Activated T-helper 17 cell treated with anti-CD3 and anti-CD28 coated beads, Interleukin-2, amount 50 U/mL, for 72 hours (primary cell): Measurements from ENCODE around the gene ECEL1. TPM values are rescaled to one million over a fixed set of nuclear protein-coding genes. Genes with fewer than 3 reads are reported as not detected.

ENCODE experiments used
- ATAC-seq: fragments of 150-1000 bp; cut with Tn5 transposase; replicated peaks from 2 replicates; pipeline ENCODE4 v1.10.0; 2021; ENCODE audit warnings: mild to moderate bottlenecking, moderate library complexity
- H3K27ac Mint-ChIP-seq: one replicate; pipeline ENCODE4 v1.8.0; 2022; ENCODE audit warnings: mixed read lengths
- H3K27me3 Mint-ChIP-seq: one replicate; pipeline ENCODE4 v1.8.0; 2022; ENCODE audit warnings: mixed read lengths
- H3K36me3 Mint-ChIP-seq: one replicate; pipeline ENCODE4 v1.8.0; 2022; ENCODE audit warnings: low read depth, mild to moderate bottlenecking, mixed read lengths
- H3K4me1 Mint-ChIP-seq: one replicate; pipeline ENCODE4 v1.8.0; 2022; ENCODE audit warnings: mixed read lengths
- H3K4me3 Mint-ChIP-seq: one replicate; pipeline ENCODE4 v1.8.0; 2022; ENCODE audit warnings: mild to moderate bottlenecking, mixed read lengths
- H3K9me3 Mint-ChIP-seq: one replicate; pipeline ENCODE4 v1.8.0; 2022; ENCODE audit warnings: mixed read lengths
- total RNA-seq, 2 donors: library from RNA; stranded (reverse); gene quantifications; one replicate each; pipeline ENCODE4 v1.2.3, GENCODE V29; 2022

Gene ECEL1
- total RNA-seq, 2 donors from 2014 or later = not detected

DNA sequence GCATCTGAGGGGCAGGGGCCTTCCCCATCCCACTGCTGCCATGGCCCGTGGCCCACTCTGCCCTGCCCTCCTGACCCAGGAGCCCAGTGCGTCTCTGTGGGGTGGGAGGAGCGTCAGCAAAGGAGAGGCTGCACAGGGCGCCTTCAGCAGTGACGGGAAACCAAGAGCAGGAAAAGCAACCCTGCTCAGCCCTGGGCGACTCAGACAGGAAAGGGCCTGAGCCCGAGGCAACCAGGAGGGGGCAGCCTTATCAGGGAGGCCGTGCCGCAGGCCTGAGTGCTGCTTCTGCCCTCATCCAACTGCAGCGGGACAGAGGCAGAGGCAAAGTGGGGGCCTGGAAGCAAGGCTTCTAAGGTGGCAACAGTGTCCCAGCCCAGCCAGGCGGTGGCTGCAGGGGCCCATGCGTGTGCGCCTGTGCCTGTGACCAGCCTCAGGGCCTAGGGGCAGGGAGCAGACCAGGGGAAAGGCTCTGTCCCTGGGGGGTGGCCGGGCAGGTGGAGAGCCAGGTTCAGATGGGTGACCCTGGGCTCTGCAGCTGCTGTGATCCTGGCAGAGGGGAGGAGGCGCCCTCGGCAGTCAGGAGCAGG is 54.9 kb downstream of the ECEL1 start:
- H3K27ac Mint-ChIP-seq = no peak overlapping the region
- H3K27me3 Mint-ChIP-seq = peaks cover 3% of the 10 kb centered on the region
- peak; percentile 40 for ATAC-seq
- H3K4me1 Mint-ChIP-seq = no peaks in the 10 kb centered on the region
- H3K9me3 Mint-ChIP-seq = no peaks in the 10 kb centered on the region
- no peaks in the 10 kb centered on the region for H3K36me3 Mint-ChIP-seq
- H3K4me3 Mint-ChIP-seq = no peak overlapping the region

DNA sequence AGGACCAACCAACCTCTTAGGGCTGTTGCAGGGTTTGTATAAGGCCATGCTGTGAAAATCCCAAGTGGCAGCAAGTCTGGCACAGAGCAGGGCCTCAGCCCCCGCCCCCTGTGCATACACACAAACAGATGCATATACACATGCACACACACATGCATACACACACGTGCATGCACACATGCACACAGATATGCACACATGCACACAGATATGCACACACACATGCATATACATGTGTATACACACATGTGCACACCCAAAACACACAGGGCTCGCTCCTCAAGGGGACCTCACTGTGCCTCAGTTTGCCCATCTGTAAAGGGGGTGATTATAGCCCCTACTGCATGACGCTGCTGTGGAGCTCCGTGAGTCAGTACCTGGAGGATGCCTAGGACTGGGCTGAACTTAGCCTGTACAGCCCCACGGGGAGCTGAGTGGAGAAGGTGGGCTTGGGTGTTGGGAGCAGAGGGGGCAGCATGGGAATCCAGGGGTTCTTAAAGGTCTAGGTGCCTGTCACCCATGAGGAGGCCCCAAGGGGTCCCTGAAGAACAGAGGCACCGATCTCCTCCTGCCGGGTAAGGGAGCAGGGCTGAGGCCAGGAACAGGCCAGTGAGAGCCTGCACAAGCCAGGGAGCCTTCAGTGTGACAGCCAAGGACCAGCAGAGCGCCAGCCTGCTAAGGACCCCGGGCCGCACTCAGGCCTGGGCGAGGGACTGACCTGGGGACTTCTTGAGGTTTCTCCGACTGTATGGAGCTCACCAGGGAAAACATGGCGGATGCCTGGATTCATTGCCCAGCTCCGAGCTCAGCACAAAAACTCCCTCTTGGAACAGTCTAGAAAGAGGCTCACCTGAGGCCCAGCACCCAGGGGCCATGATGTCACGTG is 55.7 kb downstream of the ECEL1 start:
- ATAC-seq = no peak
- H3K9me3 Mint-ChIP-seq = no peaks in the 10 kb centered on the region

More for the DNA sequence above, 55.7 kb downstream of the ECEL1 start:
- H3K4me3 Mint-ChIP-seq = no peak overlapping the region
- no peaks in the 10 kb centered on the region for H3K36me3 Mint-ChIP-seq
- peaks cover 3% of the 10 kb centered on the region for H3K27me3 Mint-ChIP-seq
- H3K27ac Mint-ChIP-seq = no peak overlapping the region
- no peaks in the 10 kb centered on the region for H3K4me1 Mint-ChIP-seq

Other genes with a start within 250 kb of the ECEL1 start
- under 1 TPM in 1 of 2 donors, not detected in 1; 0.19 TPM for gene ALPP, start 109.1 kb downstream of the ECEL1 start, total RNA-seq
- gene ALPG, start 81.0 kb downstream of the ECEL1 start, total RNA-seq = not detected
- gene ALPI, start 31.7 kb downstream of the ECEL1 start, total RNA-seq = not detected
- gene PRSS56, start 32.6 kb upstream of the ECEL1 start, total RNA-seq = not detected
- gene CHRND, start 38.3 kb upstream of the ECEL1 start, total RNA-seq = not detected
- not detected for gene CHRNG, start 51.9 kb upstream of the ECEL1 start, total RNA-seq
- 1 to 10 TPM; 6.0 to 7.7 TPM for gene TIGD1, start 62.7 kb upstream of the ECEL1 start, total RNA-seq
- gene EIF4E2, start 62.9 kb upstream of the ECEL1 start, total RNA-seq = 10 to 100 TPM; 44.3 to 65.7 TPM
- gene EFHD1, start 145.8 kb upstream of the ECEL1 start, total RNA-seq = 1 to 10 TPM in 1 of 2 donors, under 1 TPM in 1; 0.71 to 1.1 TPM
- gene GIGYF2, start 209.5 kb upstream of the ECEL1 start, total RNA-seq = 10 to 100 TPM; 59.7 to 71.9 TPM